Measurements from ENCODE around the gene NWD2. TPM values are rescaled to one million over a fixed set of nuclear protein-coding genes. Genes with fewer than 3 reads are reported as not detected.

The NWD2 gene
- polyA plus RNA-seq, 2 of the 4 experiments (the other 2 are of a cell fraction), result not detected

DNA sequence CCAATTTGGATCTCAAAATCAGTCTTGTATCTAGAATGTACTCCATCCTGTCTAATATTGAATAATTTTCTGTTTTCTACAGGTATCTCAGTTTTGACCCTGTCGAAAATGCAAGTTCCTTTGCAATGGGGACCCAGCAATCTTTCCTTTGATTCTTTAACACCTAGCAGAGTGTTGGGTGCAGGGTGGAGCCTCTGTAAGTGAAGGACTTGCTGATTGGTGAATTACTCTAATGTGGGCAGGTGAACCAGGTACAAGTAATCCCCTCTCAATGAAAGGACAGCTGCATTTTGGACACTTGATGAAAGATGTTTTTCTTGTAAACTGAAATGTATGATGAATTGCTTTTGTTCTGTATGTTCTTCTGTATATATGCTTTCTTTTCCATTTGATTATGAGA is 54.9 kb downstream of the NWD2 start:
- 0% methylated on average over 1 of the region's 1 CpG for WGBS (ENCODE audit: missing lambda C conversion rate)
- Histone ChIP-seq H3K27ac (no peak overlapping the region), H3K4me2 (no peak overlapping the region), H3K9me3 (no peaks in the 10 kb centered on the region), H3K4me3 (no peak overlapping the region), H3K4me1 (no peaks in the 10 kb centered on the region)
- ATAC-seq, result no peak
- no peak for TF ChIP-seq EP300 (IDR thresholded peaks at IDR 0.05)
- no peak for TF ChIP-seq FOSB (CRISPR knock-in tag; IDR thresholded peaks at IDR 0.05)
- TF ChIP-seq MYC (IDR thresholded peaks at IDR 0.05; ENCODE audit: borderline replicate concordance, low read length), result no peak
- no peak for TF ChIP-seq JUNB (IDR thresholded peaks at IDR 0.05)
- TF ChIP-seq EHMT2 (IDR thresholded peaks at IDR 0.05; ENCODE audit: low read depth), result no peak
- no peak for TF ChIP-seq HOXA7 (CRISPR knock-in tag; IDR thresholded peaks at IDR 0.05)
- DNase-seq (ENCODE audit: low read depth in 1 of 2, low spot score in 1 of 2), result no peak
- ChIA-PET CTCF (no interaction called here), POLR2A (no interaction called here)
- no peak for FAIRE-seq

- CTCF ChIA-PET, result no interaction called here
- FAIRE-seq, result no peak
- 35% methylated on average over 4 of the region's 6 CpGs for whole genome bisulfite sequencing (ENCODE audit: missing lambda C conversion rate)
- Histone ChIP-seq H3K4me2 (no peak overlapping the region), H3K9me3 (no peaks in the 10 kb centered on the region), H3K4me3 (no peak overlapping the region), H3K27ac (no peak overlapping the region), H3K4me1 (no peaks in the 10 kb centered on the region)
- DNase-seq (ENCODE audit: low read depth in 1 of 2, low spot score in 1 of 2), result no peak
- no peak for ATAC-seq
- no peak for TF ChIP-seq FOSB (CRISPR knock-in tag; IDR thresholded peaks at IDR 0.05)
- TF ChIP-seq JUN (IDR thresholded peaks at IDR 0.05), result no peak
- TF ChIP-seq ZFP36 (IDR thresholded peaks at IDR 0.05; ENCODE audit: borderline replicate concordance, partially characterized antibody), result no peak
- TF ChIP-seq, protein P1, sequence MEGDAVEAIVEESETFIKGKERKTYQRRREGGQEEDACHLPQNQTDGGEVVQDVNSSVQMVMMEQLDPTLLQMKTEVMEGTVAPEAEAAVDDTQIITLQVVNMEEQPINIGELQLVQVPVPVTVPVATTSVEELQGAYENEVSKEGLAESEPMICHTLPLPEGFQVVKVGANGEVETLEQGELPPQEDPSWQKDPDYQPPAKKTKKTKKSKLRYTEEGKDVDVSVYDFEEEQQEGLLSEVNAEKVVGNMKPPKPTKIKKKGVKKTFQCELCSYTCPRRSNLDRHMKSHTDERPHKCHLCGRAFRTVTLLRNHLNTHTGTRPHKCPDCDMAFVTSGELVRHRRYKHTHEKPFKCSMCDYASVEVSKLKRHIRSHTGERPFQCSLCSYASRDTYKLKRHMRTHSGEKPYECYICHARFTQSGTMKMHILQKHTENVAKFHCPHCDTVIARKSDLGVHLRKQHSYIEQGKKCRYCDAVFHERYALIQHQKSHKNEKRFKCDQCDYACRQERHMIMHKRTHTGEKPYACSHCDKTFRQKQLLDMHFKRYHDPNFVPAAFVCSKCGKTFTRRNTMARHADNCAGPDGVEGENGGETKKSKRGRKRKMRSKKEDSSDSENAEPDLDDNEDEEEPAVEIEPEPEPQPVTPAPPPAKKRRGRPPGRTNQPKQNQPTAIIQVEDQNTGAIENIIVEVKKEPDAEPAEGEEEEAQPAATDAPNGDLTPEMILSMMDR (IDR thresholded peaks at IDR 0.05), result no peak
- TF ChIP-seq HOXA7 (CRISPR knock-in tag; IDR thresholded peaks at IDR 0.05), result no peak
- TF ChIP-seq HOXB5 (CRISPR knock-in tag; IDR thresholded peaks at IDR 0.05), result no peak
- TF ChIP-seq, protein P2, sequence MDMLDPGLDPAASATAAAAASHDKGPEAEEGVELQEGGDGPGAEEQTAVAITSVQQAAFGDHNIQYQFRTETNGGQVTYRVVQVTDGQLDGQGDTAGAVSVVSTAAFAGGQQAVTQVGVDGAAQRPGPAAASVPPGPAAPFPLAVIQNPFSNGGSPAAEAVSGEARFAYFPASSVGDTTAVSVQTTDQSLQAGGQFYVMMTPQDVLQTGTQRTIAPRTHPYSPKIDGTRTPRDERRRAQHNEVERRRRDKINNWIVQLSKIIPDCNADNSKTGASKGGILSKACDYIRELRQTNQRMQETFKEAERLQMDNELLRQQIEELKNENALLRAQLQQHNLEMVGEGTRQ (IDR thresholded peaks at IDR 0.05), result no peak
- no peak for TF ChIP-seq ESRRA (IDR thresholded peaks at IDR 0.05; ENCODE audit: borderline replicate concordance, low read length)
- TF ChIP-seq MAZ (IDR thresholded peaks at IDR 0.05; ENCODE audit: borderline replicate concordance, low read depth, low read length), result no peak
- no peak for TF ChIP-seq CHD2 (IDR thresholded peaks at IDR 0.05; ENCODE audit: low read length, partially characterized antibody)
- POLR2A ChIA-PET, result no interaction called here
Measured at GRCh38 chr4:37304612-37305011, 60.1 kb downstream of the NWD2 start.

DNA sequence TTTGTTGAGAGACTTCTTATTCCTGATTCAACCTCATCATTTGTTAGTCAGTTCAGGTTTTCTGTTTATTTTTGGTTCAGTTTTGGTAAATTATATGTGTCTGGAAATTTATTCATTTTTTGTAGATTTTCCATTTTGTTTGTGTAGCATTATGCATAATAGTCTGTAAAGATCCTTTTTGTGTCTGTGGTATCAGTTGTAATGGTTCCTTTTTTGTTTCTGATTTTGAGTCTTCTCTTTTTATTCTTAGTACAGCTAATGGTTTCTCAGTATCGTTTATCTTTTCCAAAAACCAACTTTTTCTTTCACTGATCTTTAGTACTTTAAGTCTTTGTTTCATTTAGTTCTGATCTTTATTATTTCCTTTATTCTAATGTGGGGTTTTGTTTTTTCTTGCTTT is 61.4 kb downstream of the NWD2 start:
- Histone ChIP-seq H3K4me2 (no peak overlapping the region), H3K4me3 (no peak overlapping the region), H3K27ac (no peak overlapping the region), H3K4me1 (no peaks in the 10 kb centered on the region), H3K9me3 (no peaks in the 10 kb centered on the region)
- TF ChIP-seq BHLHE40 (IDR thresholded peaks at IDR 0.05; ENCODE audit: low read depth, low read length) (no peak), CHD2 (IDR thresholded peaks at IDR 0.05; ENCODE audit: low read length, partially characterized antibody) (no peak), CEBPB (IDR thresholded peaks at IDR 0.05) (no peak), HOXB5 (CRISPR knock-in tag; IDR thresholded peaks at IDR 0.05) (no peak), ESRRA (IDR thresholded peaks at IDR 0.05; ENCODE audit: borderline replicate concordance, low read length) (no peak), POLR2A (IDR thresholded peaks at IDR 0.05; ENCODE audit: low read length) (no peak), RARB (CRISPR knock-in tag; IDR thresholded peaks at IDR 0.05) (no peak), MAFK (IDR thresholded peaks at IDR 0.05; ENCODE audit: partially characterized antibody) (no peak), PBX3 (IDR thresholded peaks at IDR 0.05) (no peak), ZC3H11A (IDR thresholded peaks at IDR 0.05) (no peak), EHF (CRISPR knock-in tag; IDR thresholded peaks at IDR 0.05) (no peak), CHD4 (IDR thresholded peaks at IDR 0.05; ENCODE audit: borderline replicate concordance) (no peak), ATOH8 (CRISPR knock-in tag; IDR thresholded peaks at IDR 0.05; ENCODE audit: low read depth) (no peak), FOXS1 (CRISPR knock-in tag; IDR thresholded peaks at IDR 0.05) (no peak), EHMT2 (IDR thresholded peaks at IDR 0.05; ENCODE audit: low read depth) (no peak)
- TF ChIP-seq, protein P2 (IDR thresholded peaks at IDR 0.05), result no peak
- TF ChIP-seq, protein P3, sequence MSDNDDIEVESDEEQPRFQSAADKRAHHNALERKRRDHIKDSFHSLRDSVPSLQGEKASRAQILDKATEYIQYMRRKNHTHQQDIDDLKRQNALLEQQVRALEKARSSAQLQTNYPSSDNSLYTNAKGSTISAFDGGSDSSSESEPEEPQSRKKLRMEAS (IDR thresholded peaks at IDR 0.05), result no peak
- ChIA-PET CTCF (no interaction called here), POLR2A (no interaction called here)
- ATAC-seq (no peak), DNase-seq (ENCODE audit: low read depth in 1 of 2, low spot score in 1 of 2) (no peak), FAIRE-seq (no peak)
- 4% methylated on average over 1 of the region's 1 CpG for WGBS (ENCODE audit: missing lambda C conversion rate)

Data from A549 (cell line).